Tibial nerve (tissue), 4 donors: ENCODE measurements around the gene ZFPM1.

ENCODE experiments used
- CTCF ChIP-seq, 5 experiments: fragments of 200-600 bp in 3 of 5; fragments of 450-650 bp in 2 of 5; sonication (generic) in 3 of 5; IDR thresholded peaks; one replicate each; pipeline ENCODE4 v1.5.1; 2016 to 2019; ENCODE audit warnings: antibody characterized with exemption in 5 of 5, mild to moderate bottlenecking in 3 of 5, moderate library complexity in 2 of 5
- EP300 ChIP-seq, 2 donors: sonication (generic); formaldehyde crosslinking; IDR thresholded peaks; one replicate each; pipeline ENCODE4 v1.6.1; 2017; ENCODE audit warnings: antibody characterized with exemption in 2 of 2, mild to moderate bottlenecking in 1 of 2
- POLR2A ChIP-seq, 2 donors: fragments of 450-650 bp; IDR thresholded peaks; one replicate each; pipeline ENCODE4 v1.6.1; 2017; ENCODE audit warnings: antibody characterized with exemption in 2 of 2, mild to moderate bottlenecking in 2 of 2, moderate library complexity in 2 of 2

- no peak for TF ChIP-seq CTCF (IDR thresholded peaks at IDR 0.05)
- TF ChIP-seq EP300 (IDR thresholded peaks at IDR 0.05), result no peak
- no peak for TF ChIP-seq POLR2A (IDR thresholded peaks at IDR 0.05)
Observed at GRCh38 chr16:88472069-88472468, 19.0 kb downstream of the ZFPM1 start.
